Measurements from ENCODE around the gene FAF1.

DNA sequence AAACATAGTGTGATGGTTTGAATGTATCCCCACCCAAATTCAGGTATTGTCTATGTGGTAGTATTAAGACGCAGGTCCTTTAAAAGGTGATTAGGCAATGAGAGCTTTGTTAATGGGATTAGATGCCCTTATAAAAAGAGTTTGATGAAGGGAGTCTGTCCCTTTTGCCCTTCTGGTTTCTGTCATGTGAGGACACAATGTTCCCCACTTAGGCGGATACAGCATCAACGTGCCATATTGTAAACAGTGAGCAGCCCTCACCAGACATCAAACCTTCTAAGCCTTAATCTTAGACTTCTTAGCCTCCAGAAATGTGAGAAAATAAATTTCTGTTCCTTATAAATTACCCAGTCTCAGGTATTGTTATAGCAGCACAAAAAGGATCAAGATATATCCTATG lies 172.8 kb downstream of the FAF1 start:
- TF ChIP-seq, protein P1, sequence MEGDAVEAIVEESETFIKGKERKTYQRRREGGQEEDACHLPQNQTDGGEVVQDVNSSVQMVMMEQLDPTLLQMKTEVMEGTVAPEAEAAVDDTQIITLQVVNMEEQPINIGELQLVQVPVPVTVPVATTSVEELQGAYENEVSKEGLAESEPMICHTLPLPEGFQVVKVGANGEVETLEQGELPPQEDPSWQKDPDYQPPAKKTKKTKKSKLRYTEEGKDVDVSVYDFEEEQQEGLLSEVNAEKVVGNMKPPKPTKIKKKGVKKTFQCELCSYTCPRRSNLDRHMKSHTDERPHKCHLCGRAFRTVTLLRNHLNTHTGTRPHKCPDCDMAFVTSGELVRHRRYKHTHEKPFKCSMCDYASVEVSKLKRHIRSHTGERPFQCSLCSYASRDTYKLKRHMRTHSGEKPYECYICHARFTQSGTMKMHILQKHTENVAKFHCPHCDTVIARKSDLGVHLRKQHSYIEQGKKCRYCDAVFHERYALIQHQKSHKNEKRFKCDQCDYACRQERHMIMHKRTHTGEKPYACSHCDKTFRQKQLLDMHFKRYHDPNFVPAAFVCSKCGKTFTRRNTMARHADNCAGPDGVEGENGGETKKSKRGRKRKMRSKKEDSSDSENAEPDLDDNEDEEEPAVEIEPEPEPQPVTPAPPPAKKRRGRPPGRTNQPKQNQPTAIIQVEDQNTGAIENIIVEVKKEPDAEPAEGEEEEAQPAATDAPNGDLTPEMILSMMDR (IDR thresholded peaks at IDR 0.05), result no peak
- TF ChIP-seq, protein P2, sequence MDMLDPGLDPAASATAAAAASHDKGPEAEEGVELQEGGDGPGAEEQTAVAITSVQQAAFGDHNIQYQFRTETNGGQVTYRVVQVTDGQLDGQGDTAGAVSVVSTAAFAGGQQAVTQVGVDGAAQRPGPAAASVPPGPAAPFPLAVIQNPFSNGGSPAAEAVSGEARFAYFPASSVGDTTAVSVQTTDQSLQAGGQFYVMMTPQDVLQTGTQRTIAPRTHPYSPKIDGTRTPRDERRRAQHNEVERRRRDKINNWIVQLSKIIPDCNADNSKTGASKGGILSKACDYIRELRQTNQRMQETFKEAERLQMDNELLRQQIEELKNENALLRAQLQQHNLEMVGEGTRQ (IDR thresholded peaks at IDR 0.05; ENCODE audit: borderline replicate concordance, low read depth, low read length), result no peak
- no peak for TF ChIP-seq TAF1 (IDR thresholded peaks at IDR 0.05; ENCODE audit: borderline replicate concordance, low read depth, low read length)
- TF ChIP-seq FOXM1 (IDR thresholded peaks at IDR 0.05; ENCODE audit: low read depth), result no peak
- no peak for TF ChIP-seq ELF1 (IDR thresholded peaks at IDR 0.05)
- TF ChIP-seq EP300 (IDR thresholded peaks at IDR 0.05; ENCODE audit: borderline replicate concordance in 1 of 2, low read depth in 1 of 2, low read length in 1 of 2), result no peak
- no peak for TF ChIP-seq POLR2AphosphoS5 (IDR thresholded peaks at IDR 0.05; ENCODE audit: low read depth, low read length)
- TF ChIP-seq YY1 (IDR thresholded peaks at IDR 0.05; ENCODE audit: low read depth), result no peak
- no peak for TF ChIP-seq USF1 (IDR thresholded peaks at IDR 0.05; ENCODE audit: borderline replicate concordance, low read depth)
- TF ChIP-seq, protein P3, sequence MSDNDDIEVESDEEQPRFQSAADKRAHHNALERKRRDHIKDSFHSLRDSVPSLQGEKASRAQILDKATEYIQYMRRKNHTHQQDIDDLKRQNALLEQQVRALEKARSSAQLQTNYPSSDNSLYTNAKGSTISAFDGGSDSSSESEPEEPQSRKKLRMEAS (IDR thresholded peaks at IDR 0.05; ENCODE audit: low read depth), result no peak
